ENCODE results near the gene KLHL6. TPM values are rescaled to one million over a fixed set of nuclear protein-coding genes. Genes with fewer than 3 reads are reported as not detected.
A peak's percentile ranks its signal among the peaks of the same experiment; 100 is the strongest.

Gene KLHL6
- total and polyA plus RNA-seq, 10 of the 15 experiments (the other 5 are each of a cell fraction or from before 2014, with no cell fraction given) = 4.0 to 91.8 (median 24.4) TPM

GRCh38 chr3:183532620-183533411 is 22.7 kb downstream of the KLHL6 start (continued):
- TF ChIP-seq, protein P1, sequence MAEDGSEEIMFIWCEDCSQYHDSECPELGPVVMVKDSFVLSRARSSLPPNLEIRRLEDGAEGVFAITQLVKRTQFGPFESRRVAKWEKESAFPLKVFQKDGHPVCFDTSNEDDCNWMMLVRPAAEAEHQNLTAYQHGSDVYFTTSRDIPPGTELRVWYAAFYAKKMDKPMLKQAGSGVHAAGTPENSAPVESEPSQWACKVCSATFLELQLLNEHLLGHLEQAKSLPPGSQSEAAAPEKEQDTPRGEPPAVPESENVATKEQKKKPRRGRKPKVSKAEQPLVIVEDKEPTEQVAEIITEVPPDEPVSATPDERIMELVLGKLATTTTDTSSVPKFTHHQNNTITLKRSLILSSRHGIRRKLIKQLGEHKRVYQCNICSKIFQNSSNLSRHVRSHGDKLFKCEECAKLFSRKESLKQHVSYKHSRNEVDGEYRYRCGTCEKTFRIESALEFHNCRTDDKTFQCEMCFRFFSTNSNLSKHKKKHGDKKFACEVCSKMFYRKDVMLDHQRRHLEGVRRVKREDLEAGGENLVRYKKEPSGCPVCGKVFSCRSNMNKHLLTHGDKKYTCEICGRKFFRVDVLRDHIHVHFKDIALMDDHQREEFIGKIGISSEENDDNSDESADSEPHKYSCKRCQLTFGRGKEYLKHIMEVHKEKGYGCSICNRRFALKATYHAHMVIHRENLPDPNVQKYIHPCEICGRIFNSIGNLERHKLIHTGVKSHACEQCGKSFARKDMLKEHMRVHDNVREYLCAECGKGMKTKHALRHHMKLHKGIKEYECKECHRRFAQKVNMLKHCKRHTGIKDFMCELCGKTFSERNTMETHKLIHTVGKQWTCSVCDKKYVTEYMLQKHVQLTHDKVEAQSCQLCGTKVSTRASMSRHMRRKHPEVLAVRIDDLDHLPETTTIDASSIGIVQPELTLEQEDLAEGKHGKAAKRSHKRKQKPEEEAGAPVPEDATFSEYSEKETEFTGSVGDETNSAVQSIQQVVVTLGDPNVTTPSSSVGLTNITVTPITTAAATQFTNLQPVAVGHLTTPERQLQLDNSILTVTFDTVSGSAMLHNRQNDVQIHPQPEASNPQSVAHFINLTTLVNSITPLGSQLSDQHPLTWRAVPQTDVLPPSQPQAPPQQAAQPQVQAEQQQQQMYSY (CRISPR knock-in tag; IDR thresholded peaks at IDR 0.05) = no peak
- TF ChIP-seq, protein P2, sequence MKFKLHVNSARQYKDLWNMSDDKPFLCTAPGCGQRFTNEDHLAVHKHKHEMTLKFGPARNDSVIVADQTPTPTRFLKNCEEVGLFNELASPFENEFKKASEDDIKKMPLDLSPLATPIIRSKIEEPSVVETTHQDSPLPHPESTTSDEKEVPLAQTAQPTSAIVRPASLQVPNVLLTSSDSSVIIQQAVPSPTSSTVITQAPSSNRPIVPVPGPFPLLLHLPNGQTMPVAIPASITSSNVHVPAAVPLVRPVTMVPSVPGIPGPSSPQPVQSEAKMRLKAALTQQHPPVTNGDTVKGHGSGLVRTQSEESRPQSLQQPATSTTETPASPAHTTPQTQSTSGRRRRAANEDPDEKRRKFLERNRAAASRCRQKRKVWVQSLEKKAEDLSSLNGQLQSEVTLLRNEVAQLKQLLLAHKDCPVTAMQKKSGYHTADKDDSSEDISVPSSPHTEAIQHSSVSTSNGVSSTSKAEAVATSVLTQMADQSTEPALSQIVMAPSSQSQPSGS (IDR thresholded peaks at IDR 0.05; ENCODE audit: low read length) = no peak
- TF ChIP-seq YBX1 (IDR thresholded peaks at IDR 0.05) (no peak), SREBF1 (IDR thresholded peaks at IDR 0.05; ENCODE audit: low read length) (no peak), RAD21 (IDR thresholded peaks at IDR 0.05; ENCODE audit: insufficient read depth, low read depth, low read length) (no peak), CBX5 (IDR thresholded peaks at IDR 0.05; ENCODE audit: low read depth) (no peak), HDGF (IDR thresholded peaks at IDR 0.05) (peak; percentile 66; the same call in 1 of the 2 replicates), IKZF1 (conservative IDR thresholded peaks at IDR 0.05) (no peak; the same call in 1 of the 2 replicates), ZSCAN29 (IDR thresholded peaks at IDR 0.05) (no peak), NR2F1 (conservative IDR thresholded peaks at IDR 0.05) (no peak), POLR2AphosphoS5 (IDR thresholded peaks at IDR 0.05; ENCODE audit: low read length) (peak; percentile 31; the same call in 1 of the 2 replicates), NFYA (IDR thresholded peaks at IDR 0.05; ENCODE audit: borderline replicate concordance, low read depth, low read length) (no peak), EGR1 (IDR thresholded peaks at IDR 0.05; ENCODE audit: borderline replicate concordance in 1 of 2, low read depth in 2 of 2, low read length in 2 of 2) (no peak), KDM1A (IDR thresholded peaks at IDR 0.05; ENCODE audit: borderline replicate concordance) (no peak), WRNIP1 (IDR thresholded peaks at IDR 0.05; ENCODE audit: borderline replicate concordance, low read depth, low read length) (peak; percentile 64), TARDBP (IDR thresholded peaks at IDR 0.05; ENCODE audit: borderline replicate concordance) (no peak), NBN (IDR thresholded peaks at IDR 0.05) (no peak), CHD4 (IDR thresholded peaks at IDR 0.05) (no peak), EP300 (IDR thresholded peaks at IDR 0.05; ENCODE audit: borderline replicate concordance in 1 of 2, control insufficient read depth in 1 of 2, low read depth in 2 of 2, low read length in 2 of 2) (no peak), SMC3 (IDR thresholded peaks at IDR 0.05; ENCODE audit: borderline replicate concordance, low read length) (no peak), NKRF (conservative IDR thresholded peaks at IDR 0.05) (no peak), BACH1 (IDR thresholded peaks at IDR 0.05; ENCODE audit: borderline replicate concordance) (peak; percentile 16; the same call in 1 of the 2 replicates), JUNB (IDR thresholded peaks at IDR 0.05) (peak; percentile 70)
- TF ChIP-seq, protein P3, sequence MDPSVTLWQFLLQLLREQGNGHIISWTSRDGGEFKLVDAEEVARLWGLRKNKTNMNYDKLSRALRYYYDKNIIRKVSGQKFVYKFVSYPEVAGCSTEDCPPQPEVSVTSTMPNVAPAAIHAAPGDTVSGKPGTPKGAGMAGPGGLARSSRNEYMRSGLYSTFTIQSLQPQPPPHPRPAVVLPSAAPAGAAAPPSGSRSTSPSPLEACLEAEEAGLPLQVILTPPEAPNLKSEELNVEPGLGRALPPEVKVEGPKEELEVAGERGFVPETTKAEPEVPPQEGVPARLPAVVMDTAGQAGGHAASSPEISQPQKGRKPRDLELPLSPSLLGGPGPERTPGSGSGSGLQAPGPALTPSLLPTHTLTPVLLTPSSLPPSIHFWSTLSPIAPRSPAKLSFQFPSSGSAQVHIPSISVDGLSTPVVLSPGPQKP (IDR thresholded peaks at IDR 0.05; ENCODE audit: low read depth, low read length) = no peak
